ENCODE data around the gene MAP2K2. TPM values are rescaled to one million over a fixed set of nuclear protein-coding genes. Genes with fewer than 3 reads are reported as not detected.

Gene MAP2K2
- total RNA-seq, 1 experiment from 2014 or later, result 151 TPM

- no peak for DNase-seq (ENCODE audit: low read depth, low spot score)
Observed at GRCh38 chr19:4103080-4103433, 20.9 kb downstream of the MAP2K2 start.

GRCh38 chr19:4102339-4103079, 21.4 kb downstream of the MAP2K2 start:
- no peaks in the 10 kb centered on the region for H3K9me3 ChIP-seq (ENCODE audit: control insufficient read depth, insufficient read depth, low read depth, low read length)
- ChIA-PET CTCF (no interaction called here), POLR2A (no interaction called here)
- no peaks in the 10 kb centered on the region for H3K4me1 ChIP-seq (ENCODE audit: control insufficient read depth, insufficient read depth, low read length)
- in situ Hi-C loops (cut with HindIII; ENCODE audit: low pct_unique_long_range_greater_than_20kb, low sequenced_read_pairs) (no loop called here), intact Hi-C loops (cut with micrococcal nuclease; ENCODE audit: unreplicated experiment) (no loop called here)
- no peak for TF ChIP-seq TCF7L2 (IDR thresholded peaks at IDR 0.05; ENCODE audit: low read depth, low read length)
- no peak for TF ChIP-seq REST (IDR thresholded peaks at IDR 0.05; ENCODE audit: insufficient read depth in 1 of 2, low read depth in 2 of 2, low read length in 1 of 2)
- TF ChIP-seq CTCF (IDR thresholded peaks at IDR 0.05), result no peak
- no peak for TF ChIP-seq SIN3A (IDR thresholded peaks at IDR 0.05; ENCODE audit: borderline replicate concordance, insufficient read depth, low read depth, low read length)
- TF ChIP-seq POLR2AphosphoS5 (IDR thresholded peaks at IDR 0.05; ENCODE audit: low read depth, low read length), result no peak
- H3K27ac ChIP-seq (ENCODE audit: low read length), result no peak overlapping the region
- DNase-seq (ENCODE audit: low read depth, low spot score), result no peak
- no peaks in the 10 kb centered on the region for H3K27me3 ChIP-seq (ENCODE audit: control insufficient read depth, insufficient read depth, low read length)
- no peaks in the 10 kb centered on the region; the same call in 1 of the 2 replicates for H3K36me3 ChIP-seq (ENCODE audit: control insufficient read depth, insufficient read depth, low read length)
- no peak overlapping the region for H3K4me3 ChIP-seq (ENCODE audit: low read depth in 2 of 2, low read length in 2 of 2)
- ATAC-seq, result no peak
- no TSS peak for BruUV-seq (replicated peaks)

More at GRCh38 chr19:4103080-4103433, 20.9 kb downstream of the MAP2K2 start:
- ChIA-PET POLR2A (no interaction called here), CTCF (no interaction called here)
- Histone ChIP-seq H3K27me3 (ENCODE audit: control insufficient read depth, insufficient read depth, low read length) (no peaks in the 10 kb centered on the region), H3K9me3 (ENCODE audit: control insufficient read depth, insufficient read depth, low read depth, low read length) (no peaks in the 10 kb centered on the region), H3K27ac (ENCODE audit: low read length) (no peak overlapping the region), H3K4me1 (ENCODE audit: control insufficient read depth, insufficient read depth, low read length) (no peaks in the 10 kb centered on the region), H3K36me3 (ENCODE audit: control insufficient read depth, insufficient read depth, low read length) (no peaks in the 10 kb centered on the region; the same call in 1 of the 2 replicates), H3K4me3 (ENCODE audit: low read depth in 2 of 2, low read length in 2 of 2) (no peak overlapping the region)
- no peak for ATAC-seq
- BruUV-seq (replicated peaks), result no TSS peak
- intact Hi-C loops (cut with micrococcal nuclease; ENCODE audit: unreplicated experiment) (no loop called here), in situ Hi-C loops (cut with HindIII; ENCODE audit: low pct_unique_long_range_greater_than_20kb, low sequenced_read_pairs) (no loop called here)
- TF ChIP-seq SIN3A (IDR thresholded peaks at IDR 0.05; ENCODE audit: borderline replicate concordance, insufficient read depth, low read depth, low read length), result no peak
- TF ChIP-seq REST (IDR thresholded peaks at IDR 0.05; ENCODE audit: insufficient read depth in 1 of 2, low read depth in 2 of 2, low read length in 1 of 2), result no peak
- TF ChIP-seq CTCF (IDR thresholded peaks at IDR 0.05), result no peak
- TF ChIP-seq POLR2AphosphoS5 (IDR thresholded peaks at IDR 0.05; ENCODE audit: low read depth, low read length), result no peak; the same call in 1 of the 2 replicates
- no peak for TF ChIP-seq TCF7L2 (IDR thresholded peaks at IDR 0.05; ENCODE audit: low read depth, low read length)
